ENCODE results near the gene TMEM53.

DNA sequence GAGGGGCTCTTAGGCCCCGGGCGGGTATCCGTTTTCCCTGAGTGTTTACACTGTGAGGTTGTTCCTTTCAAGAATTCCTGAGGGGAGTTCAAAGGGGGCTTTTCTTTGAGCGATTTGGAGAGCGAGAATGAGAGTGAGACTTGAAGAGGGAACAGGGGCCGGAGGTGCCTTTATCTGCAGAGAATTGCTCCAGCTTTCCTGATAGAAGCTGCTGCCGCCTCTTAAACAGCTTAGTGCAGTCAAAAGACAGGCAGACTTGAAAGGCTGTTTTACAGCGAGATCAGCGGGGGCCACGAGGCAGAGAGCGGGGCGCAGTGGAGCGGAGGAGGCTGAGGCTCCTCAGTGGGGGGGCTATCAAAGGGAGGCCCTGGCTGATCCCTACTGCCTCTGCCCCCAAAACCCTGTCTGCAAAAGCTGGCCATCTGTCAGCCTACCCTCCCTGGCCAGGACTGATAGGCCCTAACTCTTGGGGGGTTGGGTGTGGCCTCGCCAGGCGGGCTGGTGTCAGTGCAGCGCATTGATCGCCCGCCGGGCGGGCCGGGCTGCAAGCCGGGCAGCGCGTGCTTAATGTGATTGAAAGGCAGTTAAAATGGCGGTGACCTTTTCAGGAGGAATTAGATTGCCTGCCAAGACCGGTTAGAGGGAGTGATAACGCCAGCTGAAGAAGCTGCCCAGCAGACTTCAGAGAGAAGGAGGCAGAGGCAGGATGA, 36.4 kb downstream of the TMEM53 start:
- no peak for TF ChIP-seq CTCF (conservative IDR thresholded peaks at IDR 0.05)
- TF ChIP-seq ZFX (IDR thresholded peaks at IDR 0.05): no peak

All from C4-2B (cell line).